SKM-1 (cell line): ENCODE data around the gene CDKAL1.
"Not testable (repeated sequence)": the region's sequence is repeated elsewhere in the genome, so short reads cannot be mapped to it uniquely, and the experiment has no call there.

Experiments used
- DNase-seq: peaks from one replicate; lab custom pipeline; 2025; ENCODE audit not compliant: unreplicated experiment; lab: John Stamatoyannopoulos, UW

CDKAL1 gene

GRCh38 chr6:21222656-21223055 is 688.4 kb downstream of the CDKAL1 start:
- DNase-seq: no peak

- no peak for DNase-seq
Measured at GRCh38 chr6:21225912-21226311, 691.7 kb downstream of the CDKAL1 start.

GRCh38 chr6:21227486-21227885 is 693.2 kb downstream of the CDKAL1 start:
- no peak for DNase-seq

GRCh38 chr6:21228411-21228810 is 694.2 kb downstream of the CDKAL1 start:
- no peak for DNase-seq

- DNase-seq: no peak
Measured at GRCh38 chr6:21228876-21229460, 694.7 kb downstream of the CDKAL1 start.

GRCh38 chr6:21230536-21230935 is 696.3 kb downstream of the CDKAL1 start:
- no peak for DNase-seq

- no peak for DNase-seq
Measured at GRCh38 chr6:21235162-21235561, 700.9 kb downstream of the CDKAL1 start.

- DNase-seq: no peak
Measured at GRCh38 chr6:21238208-21238607, 704.0 kb downstream of the CDKAL1 start.

- no peak for DNase-seq
Measured at GRCh38 chr6:21240709-21241108, 706.5 kb downstream of the CDKAL1 start.

GRCh38 chr6:21241231-21242130 is 707.2 kb downstream of the CDKAL1 start:
- no peak for DNase-seq

GRCh38 chr6:21244897-21245470 is 710.7 kb downstream of the CDKAL1 start:
- no peak for DNase-seq

GRCh38 chr6:21245488-21245887 is 711.2 kb downstream of the CDKAL1 start:
- DNase-seq: no peak

- no peak for DNase-seq
Measured at GRCh38 chr6:21246075-21246474, 711.8 kb downstream of the CDKAL1 start.

- not testable (repeated sequence) for DNase-seq
Measured at GRCh38 chr6:21254460-21254859, 720.2 kb downstream of the CDKAL1 start.

GRCh38 chr6:21256197-21256596 is 721.9 kb downstream of the CDKAL1 start:
- no peak for DNase-seq

GRCh38 chr6:21257125-21257524 is 722.9 kb downstream of the CDKAL1 start:
- DNase-seq: no peak

GRCh38 chr6:21258665-21259064 is 724.4 kb downstream of the CDKAL1 start:
- no peak for DNase-seq

GRCh38 chr6:21259660-21260059 is 725.4 kb downstream of the CDKAL1 start:
- DNase-seq: no peak

GRCh38 chr6:21262504-21262903 is 728.2 kb downstream of the CDKAL1 start:
- no peak for DNase-seq

- DNase-seq: peak; percentile 72
Measured at GRCh38 chr6:21263531-21264287, 729.5 kb downstream of the CDKAL1 start.

- no peak for DNase-seq
Measured at GRCh38 chr6:21264288-21265033, 730.2 kb downstream of the CDKAL1 start.
